C4-2B (cell line): ENCODE measurements around the gene NR3C1.

Source experiments
- H3K27ac ChIP-seq: fragments of 450-650 bp; 2 replicates; pipeline ENCODE4 v1.5.1; 2017
- CTCF ChIP-seq: fragments of 450-650 bp; conservative IDR thresholded peaks from 2 replicates; pipeline ENCODE4 v1.5.1; 2017; ENCODE audit warnings: mild to moderate bottlenecking
- ZFX ChIP-seq: fragments of 450-650 bp; IDR thresholded peaks from 2 replicates; pipeline ENCODE4 v1.6.1; 2017

Gene NR3C1

GRCh38 chr5:143356855-143357583 lies 46.5 kb downstream of the NR3C1 start:
- TF ChIP-seq ZFX (no peak), CTCF (no peak)
- H3K27ac ChIP-seq = no peak overlapping the region

DNA sequence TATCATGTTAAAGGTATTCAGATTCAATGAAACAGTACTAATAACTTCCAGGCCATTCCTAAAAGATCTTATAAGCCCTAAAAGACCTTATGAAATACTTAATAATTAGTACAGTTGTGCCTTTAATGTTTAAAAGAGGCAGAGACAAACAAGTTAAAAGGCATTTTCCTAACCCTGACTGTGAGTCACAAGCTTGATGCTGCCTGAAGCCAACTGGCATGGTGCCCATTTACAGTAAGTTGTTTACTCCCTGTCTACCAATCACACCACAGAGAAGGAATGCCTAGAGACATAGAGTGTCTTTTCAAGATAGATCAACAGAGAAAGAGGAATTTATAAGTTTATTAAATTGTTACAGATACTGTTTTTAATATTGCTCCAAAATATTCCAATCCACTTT lies 47.8 kb downstream of the NR3C1 start:
- no peak overlapping the region for H3K27ac ChIP-seq
- TF ChIP-seq ZFX = no peak
- TF ChIP-seq CTCF = no peak

- no peak overlapping the region for H3K27ac ChIP-seq
Measured at GRCh38 chr5:143354025-143354424, 49.5 kb downstream of the NR3C1 start.

DNA sequence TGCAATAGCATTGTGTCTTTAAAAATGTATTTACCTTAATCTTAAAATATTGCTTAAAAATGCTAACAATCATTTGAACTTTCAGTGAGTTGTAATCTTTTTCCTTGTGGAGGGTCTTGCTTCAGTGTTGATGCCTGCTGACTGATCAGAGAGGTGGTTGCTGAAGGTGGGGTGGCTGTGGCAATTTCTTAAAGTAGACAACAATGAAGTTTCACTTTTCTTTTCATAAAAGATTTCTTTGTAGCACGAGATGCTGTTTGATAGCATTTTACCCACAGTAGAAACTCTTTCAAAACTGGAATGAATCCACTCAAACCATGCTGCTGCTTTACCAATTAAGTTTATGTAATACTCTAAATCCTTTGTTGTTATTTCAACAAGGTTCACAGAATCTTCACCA lies 50.8 kb downstream of the NR3C1 start:
- no peak for TF ChIP-seq CTCF
- TF ChIP-seq ZFX = no peak
- H3K27ac ChIP-seq = no peak overlapping the region

More at GRCh38 chr5:143354025-143354424, 49.5 kb downstream of the NR3C1 start:
- TF ChIP-seq ZFX (no peak), CTCF (no peak)

DNA sequence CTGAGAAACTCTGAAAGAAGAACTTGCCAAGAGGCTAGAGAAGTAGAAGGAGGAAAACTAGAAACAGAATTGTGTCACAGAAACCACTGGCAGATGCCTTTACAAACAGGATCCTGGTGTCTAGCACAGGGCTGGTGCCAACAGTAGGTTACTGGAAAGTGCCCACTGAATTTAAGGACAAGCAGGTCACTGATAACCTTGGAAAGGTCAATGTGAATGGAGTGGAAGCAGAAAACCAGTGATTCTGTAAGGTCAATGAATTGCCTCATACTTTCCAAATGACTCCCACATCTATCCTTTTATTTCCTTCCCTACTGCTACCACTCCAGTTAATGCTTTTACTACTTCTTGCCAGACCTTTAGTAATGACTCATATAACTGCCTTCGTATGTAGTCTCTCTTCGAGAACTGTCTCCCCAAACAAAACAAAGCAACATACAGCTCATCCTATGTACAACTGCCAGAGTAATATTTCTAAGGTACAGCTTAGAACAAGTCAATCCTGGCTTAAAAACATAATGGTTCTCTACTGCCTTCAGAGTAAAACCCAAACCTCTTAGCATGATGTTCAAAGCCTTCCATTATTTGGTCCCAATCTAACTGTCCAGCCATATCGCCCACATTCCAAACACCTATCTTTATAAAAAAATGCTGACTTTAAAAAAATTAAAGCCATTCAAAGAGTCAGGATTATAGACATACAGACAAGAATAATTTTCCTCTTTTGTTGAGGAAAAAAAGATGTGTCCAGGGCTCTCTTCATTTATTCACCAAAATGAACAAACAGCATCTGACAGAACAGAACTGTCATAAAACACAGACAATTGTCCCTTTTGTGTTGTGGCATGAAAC lies 52.5 kb downstream of the NR3C1 start:
- H3K27ac ChIP-seq = no peak overlapping the region
- no peak for TF ChIP-seq CTCF
- no peak for TF ChIP-seq ZFX

- TF ChIP-seq ZFX (no peak), CTCF (no peak)
- H3K27ac ChIP-seq = no peak overlapping the region
Measured at GRCh38 chr5:143350341-143350740, 53.1 kb downstream of the NR3C1 start.

GRCh38 chr5:143349177-143349576 lies 54.3 kb downstream of the NR3C1 start:
- TF ChIP-seq CTCF (no peak), ZFX (no peak)
- H3K27ac ChIP-seq = no peak overlapping the region
